Astrocyte (in vitro differentiated cells and primary cell): ENCODE results near the gene OR6S1.

Experiments
- CTCF ChIP-seq: IDR thresholded peaks from 2 replicates; pipeline ENCODE4 v1.5.1; 2011; ENCODE audit warnings: low read depth, mild to moderate bottlenecking, inconsistent platforms, low read length, moderate library complexity; ENCODE audit not compliant: insufficient read depth
- EZH2 ChIP-seq: IDR thresholded peaks from 2 replicates; pipeline ENCODE4 v1.6.1; 2012; ENCODE audit warnings: mild to moderate bottlenecking, low read length, inconsistent platforms; ENCODE audit not compliant: insufficient read depth

DNA sequence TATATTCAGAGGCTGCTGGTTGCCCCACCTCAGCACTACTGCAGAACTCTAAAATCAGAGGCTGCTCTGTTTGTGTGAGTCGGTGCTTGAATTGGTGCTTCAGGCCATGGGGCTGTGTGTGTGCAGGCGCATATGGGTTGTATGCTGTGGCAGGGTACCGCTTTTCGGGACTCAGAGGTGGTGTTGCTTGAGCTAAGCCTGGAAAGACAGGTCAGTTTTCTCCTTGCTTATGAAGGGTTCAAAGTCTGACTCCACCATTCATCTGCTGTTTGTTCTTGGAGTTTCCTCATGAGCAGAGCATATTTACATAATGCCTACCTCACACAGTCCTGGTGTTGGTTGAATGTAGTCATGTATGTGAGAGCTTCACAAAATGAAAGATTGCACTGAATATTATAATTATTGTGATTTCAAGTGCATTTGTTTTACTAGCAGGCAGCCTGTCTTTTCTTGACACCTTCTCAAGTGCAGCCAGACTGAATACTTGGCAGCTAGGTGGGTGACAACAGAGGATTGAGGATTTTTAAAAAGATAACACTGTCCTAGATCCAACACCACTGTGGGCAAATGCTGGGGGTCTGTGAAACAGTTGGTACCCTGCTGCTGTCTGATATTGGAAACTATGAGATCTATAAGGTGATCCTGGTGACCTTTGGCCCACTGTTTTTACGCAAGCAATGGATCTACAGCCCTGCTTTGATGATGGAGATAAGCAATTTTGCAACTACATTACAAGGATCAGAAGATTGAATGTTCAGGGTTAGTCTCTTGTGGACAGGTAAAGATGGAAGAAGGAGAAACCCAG is 46.1 kb upstream of the OR6S1 start:
- TF ChIP-seq CTCF: no peak
- no peak for TF ChIP-seq EZH2
